Astrocyte (in vitro differentiated cells and primary cell): ENCODE measurements around the gene EMC8.

Source experiments
- CTCF ChIP-seq: IDR thresholded peaks from 2 replicates; pipeline ENCODE4 v1.5.1; 2011; ENCODE audit warnings: low read depth, mild to moderate bottlenecking, inconsistent platforms, low read length, moderate library complexity; ENCODE audit not compliant: insufficient read depth
- EZH2 ChIP-seq: IDR thresholded peaks from 2 replicates; pipeline ENCODE4 v1.6.1; 2012; ENCODE audit warnings: mild to moderate bottlenecking, low read length, inconsistent platforms; ENCODE audit not compliant: insufficient read depth

GRCh38 chr16:85746460-85747215, 52.7 kb downstream of the EMC8 start:
- no peak for TF ChIP-seq CTCF
- TF ChIP-seq EZH2: no peak
